ENCODE results near the gene HYAL3. TPM values are rescaled to one million over a fixed set of nuclear protein-coding genes. Genes with fewer than 3 reads are reported as not detected.
"Not testable (repeated sequence)": the region's sequence is repeated elsewhere in the genome, so short reads cannot be mapped to it uniquely, and the experiment has no call there.

HYAL3 gene
- total RNA-seq, 2 experiments from 2014 or later: 13.0 to 14.3 TPM

GRCh38 chr3:50289130-50289529, 10.1 kb downstream of the HYAL3 start:
- Mint-ChIP-seq H3K9me3 (ENCODE audit: low read depth) (no peaks in the 10 kb centered on the region), H3K4me1 (peaks cover 19% of the 10 kb centered on the region), H3K27me3 (no peaks in the 10 kb centered on the region), H3K27ac (no peak overlapping the region), H3K4me3 (no peak overlapping the region), H3K36me3 (peaks cover 6% of the 10 kb centered on the region)
- CTCF ChIA-PET: interaction anchor here (1.1 to 4.0 kb wide), 4 partner anchors 9 to 34 kb away, joined by 3 to 18 read pairs (median 5); partner anchors contain the start of gene HYAL2
- DNase-seq: no peak
- ATAC-seq: no peak

GRCh38 chr3:50288387-50289007, 10.7 kb downstream of the HYAL3 start:
- Mint-ChIP-seq H3K9me3 (ENCODE audit: low read depth) (no peaks in the 10 kb centered on the region), H3K27ac (no peak overlapping the region), H3K4me1 (peaks cover 19% of the 10 kb centered on the region), H3K27me3 (no peaks in the 10 kb centered on the region), H3K4me3 (no peak overlapping the region), H3K36me3 (peaks cover 6% of the 10 kb centered on the region)
- no peak for ATAC-seq
- CTCF ChIA-PET: interaction anchor here (0.6 to 1.3 kb wide), 4 partner anchors 14 to 100 kb away, joined by 3 to 6 read pairs (median 4); partner anchors contain the start of gene HYAL2
- no peak for DNase-seq

- peaks cover 12% of the 10 kb centered on the region for H3K4me1 Mint-ChIP-seq
- no peaks in the 10 kb centered on the region for H3K9me3 Mint-ChIP-seq (ENCODE audit: low read depth)
- peaks cover 6% of the 10 kb centered on the region for H3K36me3 Mint-ChIP-seq
- no peak overlapping the region for H3K4me3 Mint-ChIP-seq
- CTCF ChIA-PET: interaction anchor here (0.9 to 1.2 kb wide), 4 partner anchors 14 to 93 kb away, joined by 3 to 4 read pairs (median 3); no protein-coding TSS in a partner anchor
- no peak for DNase-seq
- no peak for ATAC-seq
- H3K27me3 Mint-ChIP-seq: no peaks in the 10 kb centered on the region
- no peak overlapping the region for H3K27ac Mint-ChIP-seq
Measured at GRCh38 chr3:50287262-50287661, 11.9 kb downstream of the HYAL3 start.

- Mint-ChIP-seq H3K36me3 (peaks cover 6% of the 10 kb centered on the region), H3K4me1 (peaks cover 12% of the 10 kb centered on the region), H3K27ac (peak overlapping the region; percentile 32), H3K4me3 (no peak overlapping the region), H3K27me3 (no peaks in the 10 kb centered on the region), H3K9me3 (ENCODE audit: low read depth) (no peaks in the 10 kb centered on the region)
- CTCF ChIA-PET: interaction anchor here (0.9 to 1.1 kb wide), 3 partner anchors 13 to 37 kb away, joined by 3 read pairs; no protein-coding TSS in a partner anchor
- DNase-seq (no peak), ATAC-seq (no peak)
Measured at GRCh38 chr3:50286322-50287227, 12.6 kb downstream of the HYAL3 start.

GRCh38 chr3:50284121-50284520, 15.1 kb downstream of the HYAL3 start:
- CTCF ChIA-PET: interaction anchor here (1.0 to 2.7 kb wide), 5 partner anchors 12 to 90 kb away, joined by 3 to 9 read pairs (median 8); partner anchors contain the start of gene GNAI2
- not testable (repeated sequence) for H3K27me3 Mint-ChIP-seq; DNase-seq; H3K4me3 Mint-ChIP-seq; H3K27ac Mint-ChIP-seq; ATAC-seq; H3K36me3 Mint-ChIP-seq; H3K4me1 Mint-ChIP-seq; H3K9me3 Mint-ChIP-seq (ENCODE audit: low read depth)

- Mint-ChIP-seq H3K9me3 (ENCODE audit: low read depth) (no peaks in the 10 kb centered on the region), H3K4me1 (peaks cover 15% of the 10 kb centered on the region), H3K4me3 (no peak overlapping the region), H3K27me3 (peaks cover 35% of the 10 kb centered on the region), H3K27ac (no peak overlapping the region), H3K36me3 (no peaks in the 10 kb centered on the region)
- CTCF ChIA-PET: interaction anchor here (1.0 to 4.2 kb wide), 8 partner anchors 14 to 85 kb away, joined by 3 to 12 read pairs (median 5); partner anchors contain the start of genes HYAL3, NAA80 and TUSC2
- DNase-seq (no peak), ATAC-seq (no peak)
Measured at GRCh38 chr3:50279255-50280016, 19.8 kb downstream of the HYAL3 start.

- Mint-ChIP-seq H3K4me3 (no peak within 1 kb of the TSS), H3K27ac (no peak within 1 kb of the TSS), H3K9me3 (ENCODE audit: low read depth) (no peaks in the 10 kb centered on the region), H3K4me1 (peaks cover 20% of the 10 kb centered on the region), H3K36me3 (no peaks in the 10 kb centered on the region), H3K27me3 (peaks cover 40% of the 10 kb centered on the region)
- DNase-seq: no peak
- CTCF ChIA-PET: interaction anchor here (1.0 to 4.2 kb wide), 7 partner anchors 13 to 84 kb away, joined by 3 to 12 read pairs (median 5); partner anchors contain the start of gene TUSC2
- no peak for ATAC-seq
Measured at GRCh38 chr3:50278880-50279224, 20.4 kb downstream of the HYAL3 start, which contains the start of gene LSMEM2. Gene LSMEM2 (plus strand): TSS chr3:50279087. CDS start chr3:50279114, 27 bp downstream.

- Mint-ChIP-seq H3K36me3 (no peaks in the 10 kb centered on the region), H3K4me3 (no peak overlapping the region), H3K9me3 (ENCODE audit: low read depth) (no peaks in the 10 kb centered on the region), H3K27ac (no peak overlapping the region), H3K4me1 (peaks cover 23% of the 10 kb centered on the region), H3K27me3 (peaks cover 43% of the 10 kb centered on the region)
- DNase-seq: no peak
- CTCF ChIA-PET: interaction anchor here (1.0 to 4.2 kb wide), 8 partner anchors 12 to 84 kb away, joined by 3 to 14 read pairs (median 4); partner anchors contain the start of genes HYAL3 and NAA80
- no peak for ATAC-seq
Measured at GRCh38 chr3:50278123-50278879, 20.9 kb downstream of the HYAL3 start.

GRCh38 chr3:50276762-50277101, 22.5 kb downstream of the HYAL3 start:
- CTCF ChIA-PET: interaction anchor here (0.6 to 4.2 kb wide), 7 partner anchors 16 to 98 kb away, joined by 3 to 16 read pairs (median 6); partner anchors contain the start of genes HYAL3 and NAA80
- no peak overlapping the region for H3K4me3 Mint-ChIP-seq
- no peaks in the 10 kb centered on the region for H3K9me3 Mint-ChIP-seq (ENCODE audit: low read depth)
- H3K27ac Mint-ChIP-seq: no peak overlapping the region
- H3K4me1 Mint-ChIP-seq: peaks cover 29% of the 10 kb centered on the region
- no peak for DNase-seq
- ATAC-seq: no peak
- peaks cover 48% of the 10 kb centered on the region for H3K27me3 Mint-ChIP-seq
- H3K36me3 Mint-ChIP-seq: no peaks in the 10 kb centered on the region

GRCh38 chr3:50275996-50276761, 23.0 kb downstream of the HYAL3 start:
- H3K4me1 Mint-ChIP-seq: peaks cover 32% of the 10 kb centered on the region
- no peaks in the 10 kb centered on the region for H3K36me3 Mint-ChIP-seq
- H3K27me3 Mint-ChIP-seq: peaks cover 48% of the 10 kb centered on the region
- H3K9me3 Mint-ChIP-seq (ENCODE audit: low read depth): no peaks in the 10 kb centered on the region
- ATAC-seq (no peak), DNase-seq (no peak)
- no peak overlapping the region for H3K27ac Mint-ChIP-seq
- no peak overlapping the region for H3K4me3 Mint-ChIP-seq
- CTCF ChIA-PET: interaction anchor here (1.0 to 4.2 kb wide), 10 partner anchors 12 to 84 kb away, joined by 4 to 21 read pairs (median 13); partner anchors contain the start of genes GNAI2, HYAL2 and IFRD2

- CTCF ChIA-PET: interaction anchor here (0.6 to 6.9 kb wide), 26 partner anchors 12 to 89 kb away, joined by 3 to 84 read pairs (median 5); partner anchors contain the start of genes GNAI2, HYAL2, HYAL3 and IFRD2
Measured at GRCh38 chr3:50275141-50275995, 23.8 kb downstream of the HYAL3 start.

More at GRCh38 chr3:50275141-50275995, 23.8 kb downstream of the HYAL3 start:
- H3K4me1 Mint-ChIP-seq: peaks cover 32% of the 10 kb centered on the region
- ATAC-seq (no peak), DNase-seq (no peak)
- H3K27me3 Mint-ChIP-seq: peaks cover 48% of the 10 kb centered on the region
- no peak overlapping the region for H3K4me3 Mint-ChIP-seq
- H3K36me3 Mint-ChIP-seq: no peaks in the 10 kb centered on the region
- no peak overlapping the region for H3K27ac Mint-ChIP-seq
- no peaks in the 10 kb centered on the region for H3K9me3 Mint-ChIP-seq (ENCODE audit: low read depth)
